H1 (cell line): ENCODE results near the gene FCAMR. TPM values are rescaled to one million over a fixed set of nuclear protein-coding genes. Genes with fewer than 3 reads are reported as not detected.

Experiments used
- CTCF ChIA-PET: fragments of 300-600 bp; sonication (Branson Sonifier 250); formaldehyde crosslinking; loops from one replicate; lab custom pipeline; 2021; ENCODE audit not compliant: partially characterized antibody; lab: Charles Lee
- POLR2A ChIA-PET: fragments of 300-600 bp; sonication (Branson Sonifier 250); formaldehyde crosslinking; loops from one replicate; lab custom pipeline; 2021; ENCODE audit warnings: inconsistent platforms; ENCODE audit not compliant: partially characterized antibody; lab: Charles Lee
- DNase-seq, 2 experiments: peaks; one replicate each; pipeline versions ENCODE4 v3.0.0 to v3.0.0-alpha.2; 2010 to 2022; ENCODE audit warnings: low spot score in 2 of 2, low read depth in 1 of 2, mixed read lengths in 1 of 2
- FAIRE-seq: peaks from 2 replicates; lab custom pipeline; 2011; peaks lifted over from hg19 to GRCh38; lab: Jason Lieb, UNC
- H2AFZ ChIP-seq: 2 replicates; pipeline ENCODE4 v1.8.1; 2012; ENCODE audit warnings: low read length, inconsistent platforms
- H2AK5ac ChIP-seq: 2 replicates; pipeline ENCODE4 v1.6.1; 2013; ENCODE audit warnings: low read depth, low read length
- H2BK120ac ChIP-seq: replicated peaks from 2 replicates; pipeline ENCODE3; 2013; ENCODE audit warnings: low read depth, low read length, inconsistent platforms
- H2BK12ac ChIP-seq: 2 replicates; pipeline ENCODE4 v1.6.1; 2013; ENCODE audit warnings: low read depth, low read length
- H2BK15ac ChIP-seq: 2 replicates; pipeline ENCODE4 v1.6.1; 2013; ENCODE audit warnings: low read length
- H2BK20ac ChIP-seq: 2 replicates; pipeline ENCODE4 v1.6.1; 2013; ENCODE audit warnings: low read length
- H2BK5ac ChIP-seq: 2 replicates; pipeline ENCODE4 v1.6.1; 2013; ENCODE audit warnings: low read depth, low read length
- H3K14ac ChIP-seq: 2 replicates; pipeline ENCODE4 v1.6.1; 2013; ENCODE audit warnings: inconsistent platforms; ENCODE audit not compliant: insufficient read length
- H3K18ac ChIP-seq: 2 replicates; pipeline ENCODE4 v1.6.1; 2013; ENCODE audit warnings: low read length; ENCODE audit errors: extremely low read depth
- H3K23ac ChIP-seq: 2 replicates; pipeline ENCODE4 v1.6.1; 2013; ENCODE audit warnings: inconsistent platforms; ENCODE audit not compliant: insufficient read length
- H3K23me2 ChIP-seq: 2 replicates; pipeline ENCODE4 v1.6.1; 2013; ENCODE audit warnings: low read depth, low read length
- H3K27ac ChIP-seq: 2 replicates; pipeline ENCODE4 v1.6.1; 2011; ENCODE audit warnings: low read depth, low read length, inconsistent platforms
- H3K27me3 ChIP-seq, 4 experiments: replicated peaks in 1 of 4; 1 replicate in 1 of 4; 2 replicates in 3 of 4; pipeline versions ENCODE4 v1.6.1 to v1.8.1; 2011 to 2013; ENCODE audit warnings: low read length in 3 of 4, mild to moderate bottlenecking in 3 of 4, inconsistent platforms in 2 of 4, mixed read lengths in 2 of 4, moderate library complexity in 1 of 4; ENCODE audit not compliant: control insufficient read depth in 3 of 4, insufficient read depth in 3 of 4; ENCODE audit errors: extremely low read depth in 1 of 4
- H3K36me3 ChIP-seq, 4 experiments: 2 replicates each; pipeline versions ENCODE4 v1.6.1 to v1.8.1; 2011 to 2013; ENCODE audit warnings: mild to moderate bottlenecking in 4 of 4, low read length in 3 of 4, moderate library complexity in 2 of 4, control low read depth in 1 of 4, inconsistent platforms in 1 of 4; ENCODE audit not compliant: insufficient read depth in 4 of 4, control insufficient read depth in 2 of 4
- H3K4ac ChIP-seq: replicated peaks from 2 replicates; pipeline ENCODE3; 2013; ENCODE audit warnings: low read length, low read depth, mixed read lengths, inconsistent platforms; ENCODE audit not compliant: insufficient read length
- H3K4me1 ChIP-seq, 4 experiments: replicated peaks in 1 of 4; 1 replicate in 1 of 4; 2 replicates in 3 of 4; pipeline versions ENCODE4 v1.6.1 to v1.8.1; 2011 to 2013; ENCODE audit warnings: low read length in 3 of 4, inconsistent platforms in 2 of 4, mixed read lengths in 1 of 4; ENCODE audit not compliant: insufficient read depth in 4 of 4, control insufficient read depth in 3 of 4
- H3K4me2 ChIP-seq, 2 experiments: 2 replicates each; pipeline versions ENCODE4 v1.6.1 to v1.8.1; 2011 to 2013; ENCODE audit warnings: low read depth in 2 of 2, low read length in 2 of 2, control low read depth in 1 of 2, inconsistent platforms in 1 of 2, mild to moderate bottlenecking in 1 of 2; ENCODE audit not compliant: insufficient read depth in 1 of 2
- H3K4me3 ChIP-seq, 4 experiments: fragments of 200-600, 300-600 bp in 1 of 4; sonication (generic), shearing (Covaris generic), sonication (Bioruptor Twin) in 1 of 4; 2 replicates each; pipeline versions ENCODE4 v1.5.1 to v1.8.1; 2011 to 2016; ENCODE audit warnings: low read length in 4 of 4, low read depth in 3 of 4, control low read depth in 2 of 4, inconsistent platforms in 2 of 4, mild to moderate bottlenecking in 2 of 4, mixed read lengths in 1 of 4, moderate library complexity in 1 of 4; ENCODE audit not compliant: insufficient read depth in 2 of 4; ENCODE audit errors: extremely low read depth in 1 of 4
- H3K56ac ChIP-seq: replicated peaks from 2 replicates; pipeline ENCODE3; 2013; ENCODE audit warnings: low read depth, mild to moderate bottlenecking, mixed read lengths, low read length, inconsistent platforms; ENCODE audit not compliant: insufficient read length
- H3K79me1 ChIP-seq: 2 replicates; pipeline ENCODE4 v1.6.1; 2013; ENCODE audit warnings: low read depth, low read length, control low read depth
- H3K79me2 ChIP-seq, 2 experiments: 2 replicates each; pipeline versions ENCODE4 v1.6.1 to v1.8.1; 2012 to 2013; ENCODE audit warnings: low read length in 2 of 2, mild to moderate bottlenecking in 2 of 2, inconsistent platforms in 1 of 2; ENCODE audit not compliant: insufficient read depth in 2 of 2, control insufficient read depth in 1 of 2
- H3K9ac ChIP-seq, 4 experiments: replicated peaks in 1 of 4; 1 replicate in 1 of 4; 2 replicates in 3 of 4; pipeline versions ENCODE4 v1.6.1 to v1.8.1; 2011 to 2013; ENCODE audit warnings: low read depth in 3 of 4, low read length in 3 of 4, control low read depth in 2 of 4, mild to moderate bottlenecking in 2 of 4, moderate library complexity in 2 of 4, inconsistent platforms in 1 of 4; ENCODE audit errors: extremely low read depth in 1 of 4
- H3K9me3 ChIP-seq, 2 experiments: 2 replicates each; pipeline versions ENCODE4 v1.6.1 to v1.8.1; 2012 to 2013; ENCODE audit warnings: mild to moderate bottlenecking in 2 of 2, moderate library complexity in 2 of 2, control low read depth in 1 of 2, inconsistent platforms in 1 of 2, low read depth in 1 of 2, low read length in 1 of 2, mixed read lengths in 1 of 2; ENCODE audit not compliant: insufficient read depth in 2 of 2
- H4K20me1 ChIP-seq, 2 experiments: replicated peaks in 1 of 2; 2 replicates each; pipeline versions ENCODE3 to v1.8.1; 2011 to 2013; ENCODE audit warnings: inconsistent platforms in 2 of 2, low read length in 2 of 2, mild to moderate bottlenecking in 1 of 2; ENCODE audit not compliant: insufficient read depth in 2 of 2, control insufficient read depth in 1 of 2
- H4K5ac ChIP-seq: 2 replicates; pipeline ENCODE4 v1.6.1; 2013; ENCODE audit warnings: low read length, low read depth, mixed read lengths, inconsistent platforms; ENCODE audit not compliant: insufficient read length
- H4K8ac ChIP-seq: 2 replicates; pipeline ENCODE4 v1.8.0; 2013; ENCODE audit warnings: mild to moderate bottlenecking, moderate library complexity, low read length, inconsistent platforms; ENCODE audit not compliant: insufficient read depth; ENCODE audit errors: extremely low read depth
- H4K91ac ChIP-seq: replicated peaks from 2 replicates; pipeline ENCODE3; 2013; ENCODE audit warnings: low read length, mixed read lengths, inconsistent platforms; ENCODE audit not compliant: insufficient read length
- CBX8 ChIP-seq: fragments of 300-800, 300-1000 bp; sonication (generic); IDR thresholded peaks from 2 replicates; pipeline ENCODE4 v1.7.1; 2016; ENCODE audit warnings: low read depth, low read length, borderline replicate concordance
- CREB1 ChIP-seq: IDR thresholded peaks from 2 replicates; pipeline ENCODE4 v1.6.1; 2012; ENCODE audit warnings: inconsistent platforms
- E2F6 ChIP-seq: IDR thresholded peaks from 2 replicates; pipeline ENCODE4 v1.6.1; 2012; ENCODE audit warnings: inconsistent platforms
- JUN ChIP-seq: IDR thresholded peaks from 2 replicates; pipeline ENCODE4 v1.6.1; 2011; ENCODE audit warnings: low read depth, mild to moderate bottlenecking, improper control_type of control experiment, low read length
- KDM1A ChIP-seq: fragments of 200-600, 300-600 bp; sonication (generic); IDR thresholded peaks from 2 replicates; pipeline ENCODE4 v1.7.1; 2016; ENCODE audit warnings: mild to moderate bottlenecking, low read length, borderline replicate concordance
- KDM5A ChIP-seq: fragments of 200-600 bp; IDR thresholded peaks from 2 replicates; pipeline ENCODE4 v1.7.1; 2012; ENCODE audit warnings: mild to moderate bottlenecking, low read length, inconsistent platforms, mixed read lengths
- POLR2AphosphoS5 ChIP-seq: IDR thresholded peaks from 2 replicates; pipeline ENCODE4 v1.6.1; 2011; ENCODE audit warnings: low read depth, low read length
- RAD21 ChIP-seq, 2 experiments: IDR thresholded peaks in 1 of 2; conservative IDR thresholded peaks in 1 of 2; 2 replicates each; pipeline ENCODE4 v1.6.1; 2011; ENCODE audit warnings: low read depth in 2 of 2, low read length in 2 of 2, improper control_type of control experiment in 1 of 2, inconsistent platforms in 1 of 2, mild to moderate bottlenecking in 1 of 2, moderate library complexity in 1 of 2
- RNF2 ChIP-seq: fragments of 200-900, 300-1000 bp; sonication (generic); IDR thresholded peaks from 2 replicates; pipeline ENCODE4 v1.7.1; 2016; ENCODE audit warnings: borderline replicate concordance, low read depth, mild to moderate bottlenecking, antibody characterized with exemption, low read length; ENCODE audit not compliant: poor library complexity, severe bottlenecking; ENCODE audit errors: missing control alignments
- SAP30 ChIP-seq: fragments of 300-600 bp; sonication (generic); IDR thresholded peaks from 2 replicates; pipeline ENCODE4 v1.7.1; 2012; ENCODE audit warnings: low read length, moderate library complexity, mild to moderate bottlenecking, inconsistent platforms; ENCODE audit not compliant: insufficient read depth, insufficient replicate concordance
- SRF ChIP-seq: IDR thresholded peaks from 2 replicates; pipeline ENCODE4 v1.6.1; 2011; ENCODE audit warnings: mild to moderate bottlenecking, low read depth, low read length, moderate library complexity
- WGBS, 2 experiments: shearing (Covaris generic) in 1 of 2; methylation state at CpG; one replicate each; pipeline versions ENCODE4 v1.1.6 to v1.1.7; 2013 to 2015; ENCODE audit warnings: low lambda C conversion rate in 2 of 2, mixed read lengths in 2 of 2, inconsistent platforms in 1 of 2, low coverage in 1 of 2, missing lambda C conversion rate in 1 of 2; ENCODE audit not compliant: insufficient replicate concordance in 2 of 2, insufficient coverage in 1 of 2, insufficient read length in 1 of 2; ENCODE audit errors: extremely low coverage in 1 of 2, missing lambda C conversion rate in 1 of 2; 5-methylcytosine and 5-hydroxymethylcytosine counted together
- polyA plus RNA-seq, 7 experiments: library from polyadenylated mRNA; depleted of rRNA in 3 of 7; stranded (reverse) in 5 of 7; unstranded in 2 of 7; fragments of >200 nt in 5 of 7; fragments of 200-250 nt in 2 of 7; gene quantifications; 1 replicate in 5 of 7; 2 replicates in 1 of 7; 4 replicates in 1 of 7; pipeline versions ENCODE4 v1.2.1 to v1.2.3, GENCODE V29; 2011 to 2013; ENCODE audit warnings: missing spikeins in 2 of 7, mixed read lengths in 2 of 7
- total RNA-seq: library from RNA; stranded (reverse); fragmentation: NEBNext Ultra II Directional; extraction: Animal tissue kit (Norgen Biotek cat#: 25700); gene quantifications from 2 replicates; pipeline ENCODE4 v1.2.1, GENCODE V29; 2021

The FCAMR gene
- total and polyA plus RNA-seq, 2 of the 8 experiments (the other 6 are each of a cell fraction or from before 2014, with no cell fraction given): not detected

GRCh38 chr1:207015791-207016190 lies 45.5 kb upstream of the FCAMR start:
- FAIRE-seq: no peak
- CTCF ChIA-PET: interaction anchor here (0.8 to 4.1 kb wide), 2 partner anchors 11 to 68 kb away, joined by 3 to 22 read pairs; no protein-coding TSS in a partner anchor

More at GRCh38 chr1:207015791-207016190, 45.5 kb upstream of the FCAMR start:
- no peak overlapping the region for H3K4me3 ChIP-seq
- H3K4ac ChIP-seq: no peak overlapping the region
- no peak overlapping the region for H3K14ac ChIP-seq
- no peak overlapping the region for H2BK15ac ChIP-seq
- H2BK120ac ChIP-seq: no peak overlapping the region
- no peak overlapping the region for H4K91ac ChIP-seq
- H2BK12ac ChIP-seq: no peak overlapping the region
- no peak overlapping the region for H3K56ac ChIP-seq
- no peak overlapping the region for H2AFZ ChIP-seq
- no peaks in the 10 kb centered on the region for H3K36me3 ChIP-seq
- H4K20me1 ChIP-seq: no peaks in the 10 kb centered on the region
- no peak overlapping the region for H3K27ac ChIP-seq
- H3K23ac ChIP-seq: no peak overlapping the region
- no peaks in the 10 kb centered on the region for H3K79me1 ChIP-seq
- H3K27me3 ChIP-seq: no peaks in the 10 kb centered on the region
- no peaks in the 10 kb centered on the region for H3K4me1 ChIP-seq
- no peak for DNase-seq
- no peak overlapping the region for H3K9ac ChIP-seq
- 90% methylated on average over 3 of the region's 3 CpGs; no CpG with 5 or more reads in 1 of the 2 experiments for WGBS, 2 experiments
- no peak overlapping the region for H3K4me2 ChIP-seq
- H2AK5ac ChIP-seq: no peak overlapping the region
- H2BK5ac ChIP-seq: no peak overlapping the region
- H3K23me2 ChIP-seq: no peaks in the 10 kb centered on the region
- H3K9me3 ChIP-seq: no peaks in the 10 kb centered on the region
- no peaks in the 10 kb centered on the region for H3K79me2 ChIP-seq
- H4K8ac ChIP-seq: no peak overlapping the region
- H4K5ac ChIP-seq: no peak overlapping the region
- no peak overlapping the region for H3K18ac ChIP-seq
- POLR2A ChIA-PET: no interaction called here
- no peak overlapping the region for H2BK20ac ChIP-seq
- TF ChIP-seq CBX8 (no peak), SAP30 (no peak), RNF2 (no peak), JUN (no peak), CREB1 (no peak), SRF (no peak), POLR2AphosphoS5 (no peak), KDM5A (no peak), RAD21 (IDR thresholded peaks at IDR 0.05 in 1 of 2, conservative IDR thresholded peaks at IDR 0.05 in 1 of 2; ENCODE audit: low read depth in 2 of 2, low read length in 2 of 2) (no peak), KDM1A (no peak), E2F6 (no peak)
- TF ChIP-seq, all 59 proteins: peak for 0
